WI38 (cell line): Measurements from ENCODE around the gene ATG7.

Experiments
- H3K4me3 ChIP-seq: 2 replicates; pipeline ENCODE4 v1.5.1; 2011; ENCODE audit warnings: low read depth, mild to moderate bottlenecking, control low read depth, low read length
- TF ChIP-seq, protein P1 (sequence below): IDR thresholded peaks from 2 replicates; pipeline ENCODE4 v1.5.1; 2012; ENCODE audit warnings: low read depth, mild to moderate bottlenecking, control low read depth, low read length

ATG7 gene

DNA sequence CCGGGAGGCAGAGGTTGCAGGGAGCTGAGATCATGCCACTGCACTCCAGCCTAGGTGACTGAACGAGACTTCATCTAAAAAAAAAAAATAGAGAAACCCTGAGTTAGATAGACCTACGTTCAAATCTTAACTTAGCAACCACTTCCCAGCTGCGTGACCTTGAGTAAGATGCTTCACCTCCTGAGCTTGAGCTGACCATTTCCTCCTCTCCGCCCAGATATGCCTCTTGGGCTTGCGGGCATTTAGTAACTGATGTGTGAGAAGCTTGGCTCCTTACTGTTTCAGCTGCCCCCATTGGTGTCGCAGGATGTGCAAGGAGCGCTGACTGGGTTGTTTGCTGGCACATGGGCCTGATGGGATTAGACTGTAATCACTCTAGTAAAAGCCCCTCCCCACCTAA is 26.9 kb upstream of the ATG7 start:
- TF ChIP-seq, protein P1, sequence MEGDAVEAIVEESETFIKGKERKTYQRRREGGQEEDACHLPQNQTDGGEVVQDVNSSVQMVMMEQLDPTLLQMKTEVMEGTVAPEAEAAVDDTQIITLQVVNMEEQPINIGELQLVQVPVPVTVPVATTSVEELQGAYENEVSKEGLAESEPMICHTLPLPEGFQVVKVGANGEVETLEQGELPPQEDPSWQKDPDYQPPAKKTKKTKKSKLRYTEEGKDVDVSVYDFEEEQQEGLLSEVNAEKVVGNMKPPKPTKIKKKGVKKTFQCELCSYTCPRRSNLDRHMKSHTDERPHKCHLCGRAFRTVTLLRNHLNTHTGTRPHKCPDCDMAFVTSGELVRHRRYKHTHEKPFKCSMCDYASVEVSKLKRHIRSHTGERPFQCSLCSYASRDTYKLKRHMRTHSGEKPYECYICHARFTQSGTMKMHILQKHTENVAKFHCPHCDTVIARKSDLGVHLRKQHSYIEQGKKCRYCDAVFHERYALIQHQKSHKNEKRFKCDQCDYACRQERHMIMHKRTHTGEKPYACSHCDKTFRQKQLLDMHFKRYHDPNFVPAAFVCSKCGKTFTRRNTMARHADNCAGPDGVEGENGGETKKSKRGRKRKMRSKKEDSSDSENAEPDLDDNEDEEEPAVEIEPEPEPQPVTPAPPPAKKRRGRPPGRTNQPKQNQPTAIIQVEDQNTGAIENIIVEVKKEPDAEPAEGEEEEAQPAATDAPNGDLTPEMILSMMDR = no peak
- H3K4me3 ChIP-seq = no peak overlapping the region

DNA sequence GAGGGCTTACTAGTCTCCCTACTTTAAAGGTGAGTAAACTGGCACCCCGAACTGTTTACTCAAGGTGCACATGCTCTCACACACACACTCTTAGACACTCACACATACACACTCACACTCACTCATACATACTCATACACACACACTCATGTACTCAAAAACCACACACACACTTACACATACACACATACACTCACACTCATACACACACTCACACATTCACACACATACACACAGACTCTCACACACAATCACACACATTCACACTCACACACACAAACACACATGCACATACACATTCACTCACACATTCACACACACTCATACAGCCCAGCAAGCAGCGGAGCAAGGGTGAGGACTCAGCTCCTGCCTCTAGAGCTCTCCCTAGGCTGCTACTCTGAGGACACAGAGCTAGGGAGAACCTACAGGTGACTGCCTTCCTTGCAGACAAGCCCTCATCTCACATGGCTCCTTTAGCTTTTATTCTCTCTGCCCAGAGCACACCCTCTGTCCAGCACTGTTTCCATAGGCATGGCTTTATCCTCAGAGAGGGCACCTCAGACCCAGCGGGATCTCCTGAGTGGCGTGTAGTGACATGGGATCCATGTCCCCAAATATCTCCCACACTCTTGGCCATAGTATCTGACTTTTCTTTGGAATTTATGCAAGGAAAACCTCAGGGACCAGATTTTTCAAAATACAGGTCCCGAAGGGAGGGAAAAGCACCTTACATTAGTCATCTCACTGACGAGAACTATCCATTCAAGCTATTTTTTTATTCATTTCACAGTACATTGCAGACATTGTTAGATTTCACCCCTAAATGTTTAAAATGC is 26.2 kb upstream of the ATG7 start:
- no peak overlapping the region for H3K4me3 ChIP-seq
- TF ChIP-seq, protein P1 = no peak

DNA sequence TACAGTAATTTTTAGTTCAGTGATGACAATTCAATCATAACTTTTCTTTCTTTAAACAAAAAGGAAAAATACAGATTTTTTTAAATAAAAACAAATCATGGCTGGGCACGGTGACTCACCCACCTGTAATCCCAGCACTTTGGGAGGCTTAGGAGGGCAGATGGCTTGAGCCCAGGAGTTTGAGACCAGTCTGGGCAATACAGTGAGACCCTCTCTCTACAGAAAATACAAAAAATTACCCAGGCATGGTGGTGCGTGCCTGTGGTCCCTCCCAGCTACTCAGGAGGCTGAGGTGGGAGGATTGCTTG is 25.6 kb upstream of the ATG7 start:
- H3K4me3 ChIP-seq = no peak overlapping the region

DNA sequence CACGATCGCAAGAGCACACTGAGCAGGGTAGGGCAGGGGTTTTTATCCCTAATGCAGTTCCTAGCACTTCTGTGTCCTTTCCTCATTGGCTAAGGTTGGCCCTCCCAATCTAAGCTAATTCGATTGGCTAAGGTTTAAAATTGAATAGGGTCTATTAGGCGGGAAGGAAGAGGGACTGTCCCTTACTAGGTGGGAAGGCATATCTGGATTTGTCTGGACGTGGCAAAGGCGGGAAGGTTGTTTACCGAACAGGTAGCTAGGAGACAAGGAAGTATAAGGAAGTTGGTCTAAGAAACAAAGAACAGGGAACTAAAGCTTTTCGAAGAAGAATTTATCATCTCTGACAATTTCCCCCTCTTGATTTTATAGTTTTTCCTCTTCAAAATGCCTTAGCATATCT is 24.8 kb upstream of the ATG7 start:
- H3K4me3 ChIP-seq = no peak overlapping the region
- TF ChIP-seq, protein P1 = no peak

More for the DNA sequence above, 25.6 kb upstream of the ATG7 start:
- TF ChIP-seq, protein P1 = no peak

DNA sequence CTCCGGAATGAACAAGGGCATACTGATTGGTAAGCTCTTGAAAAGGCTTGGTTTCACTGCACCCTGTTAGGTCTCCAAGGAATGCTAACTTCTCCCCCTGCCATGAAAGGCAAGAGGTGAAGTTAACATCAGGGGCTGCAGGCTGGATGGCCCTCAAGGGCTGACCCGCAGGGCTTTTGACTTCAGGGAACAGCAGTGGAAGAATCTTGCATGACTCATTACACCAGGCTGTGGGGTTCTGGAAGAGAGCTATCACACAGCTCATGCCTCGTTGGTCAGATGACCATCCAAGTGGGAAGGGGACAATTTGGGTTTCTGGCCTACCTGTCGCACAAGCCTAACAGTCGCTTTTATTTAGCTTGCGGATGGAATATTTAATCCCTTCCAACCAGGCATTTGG is 23.6 kb upstream of the ATG7 start:
- H3K4me3 ChIP-seq = no peak overlapping the region
- TF ChIP-seq, protein P1 = no peak

DNA sequence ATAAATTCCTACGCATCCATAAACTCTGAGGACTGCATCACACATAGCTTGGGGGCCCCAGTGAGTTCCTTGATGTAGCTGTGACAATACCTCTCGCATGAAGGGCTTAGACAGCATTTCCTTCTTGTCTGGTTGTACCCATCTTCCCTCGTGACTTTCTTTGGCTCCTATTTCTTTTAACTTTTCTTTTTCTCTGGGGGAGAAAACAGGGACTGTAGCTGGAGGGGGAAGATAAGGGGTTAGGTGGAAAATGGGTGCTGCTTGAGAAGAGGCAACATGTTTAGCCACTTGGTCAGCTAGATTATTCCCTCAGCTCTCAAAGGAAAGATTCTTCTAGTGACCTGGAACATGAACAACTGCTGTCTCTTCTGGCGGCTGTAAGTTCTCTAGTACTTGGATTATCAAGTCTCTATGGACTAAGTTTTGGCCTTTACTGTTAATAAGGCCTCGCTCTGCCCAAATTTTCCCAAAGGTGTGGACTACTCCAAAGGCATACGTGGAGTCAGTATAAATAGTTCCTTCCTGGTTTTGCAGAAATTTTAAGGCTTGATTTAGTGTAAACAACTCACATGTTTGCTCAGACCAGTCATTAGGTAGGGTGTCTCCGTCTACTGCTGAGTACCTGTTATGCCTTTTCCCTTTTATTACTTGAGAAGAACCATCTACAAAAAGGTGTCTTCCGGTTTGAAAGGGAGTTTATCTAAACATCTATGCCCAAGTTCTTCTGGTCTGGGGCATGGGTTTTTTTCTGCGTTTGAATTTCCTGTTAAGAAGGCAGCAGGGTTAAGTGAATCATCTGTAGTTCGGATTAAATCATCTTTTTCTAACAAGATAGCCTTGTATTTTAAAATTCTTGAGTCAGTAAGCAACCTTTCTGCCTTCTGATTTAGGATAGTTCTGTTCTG is 21.0 kb upstream of the ATG7 start:
- H3K4me3 ChIP-seq = no peak overlapping the region
- TF ChIP-seq, protein P1 = no peak

DNA sequence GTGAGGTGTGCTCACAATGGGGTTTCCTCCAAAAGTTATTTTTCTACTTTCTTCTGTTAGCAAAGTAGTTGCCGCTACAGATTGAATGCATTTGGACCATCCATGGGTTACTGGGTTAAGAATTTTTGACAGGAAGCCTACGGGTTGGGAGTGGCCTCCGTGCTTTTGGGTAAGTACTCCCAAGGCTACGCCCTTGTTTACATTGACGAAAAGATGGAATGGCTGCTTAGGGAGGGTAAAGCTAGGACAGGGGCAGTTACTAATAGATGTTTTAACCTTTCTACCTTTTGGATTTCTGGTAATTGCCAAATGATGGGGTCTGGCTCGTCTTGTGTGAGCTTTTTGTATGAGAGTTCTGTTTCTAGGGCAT is 20.4 kb upstream of the ATG7 start:
- TF ChIP-seq, protein P1 = no peak
- no peak overlapping the region for H3K4me3 ChIP-seq
